Esophagus muscularis mucosa (tissue), 3 donors: ENCODE results near the gene SHC1.

Source experiments
- EP300 ChIP-seq: sonication (generic); formaldehyde crosslinking; IDR thresholded peaks from one replicate; pipeline ENCODE4 v1.6.1; 2017; ENCODE audit warnings: antibody characterized with exemption
- TF ChIP-seq, protein P1 (sequence below), 3 experiments: fragments of 200-600 bp in 2 of 3; fragments of 450-650 bp in 1 of 3; sonication (generic) in 2 of 3; IDR thresholded peaks; one replicate each; pipeline ENCODE4 v1.5.1; 2017 to 2019; ENCODE audit warnings: antibody characterized with exemption in 3 of 3, mild to moderate bottlenecking in 2 of 3, moderate library complexity in 1 of 3

DNA sequence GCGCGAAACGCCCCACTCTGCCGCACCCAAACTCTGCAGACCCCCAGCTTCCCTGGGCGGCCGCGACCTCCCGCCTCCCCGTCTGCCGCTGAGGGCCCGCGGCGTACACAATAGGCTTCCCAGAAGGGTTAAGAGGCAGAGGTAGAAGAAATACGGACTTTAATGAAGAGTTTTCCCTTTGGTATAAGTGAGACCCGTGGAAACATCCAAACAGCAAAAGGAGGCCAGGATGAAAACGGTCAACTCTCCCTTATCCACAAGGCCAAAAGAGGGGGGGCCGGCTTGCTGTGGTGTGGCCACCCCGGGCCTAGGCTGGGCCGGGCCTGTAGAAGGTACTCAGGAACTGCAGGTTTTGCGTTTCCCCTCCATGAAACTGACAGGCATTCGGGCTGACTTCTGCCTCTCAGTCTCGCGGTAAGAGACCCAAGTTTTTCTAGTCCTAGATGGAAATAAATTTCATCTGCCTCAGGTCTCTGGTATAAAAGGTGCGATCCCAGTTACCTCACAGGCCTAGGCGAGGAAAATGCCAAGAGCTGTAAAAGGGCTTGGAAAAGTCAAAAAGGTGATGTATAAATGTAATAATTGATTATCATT lies 8.3 kb downstream of the SHC1 start:
- TF ChIP-seq EP300 = no peak
- TF ChIP-seq, protein P1, sequence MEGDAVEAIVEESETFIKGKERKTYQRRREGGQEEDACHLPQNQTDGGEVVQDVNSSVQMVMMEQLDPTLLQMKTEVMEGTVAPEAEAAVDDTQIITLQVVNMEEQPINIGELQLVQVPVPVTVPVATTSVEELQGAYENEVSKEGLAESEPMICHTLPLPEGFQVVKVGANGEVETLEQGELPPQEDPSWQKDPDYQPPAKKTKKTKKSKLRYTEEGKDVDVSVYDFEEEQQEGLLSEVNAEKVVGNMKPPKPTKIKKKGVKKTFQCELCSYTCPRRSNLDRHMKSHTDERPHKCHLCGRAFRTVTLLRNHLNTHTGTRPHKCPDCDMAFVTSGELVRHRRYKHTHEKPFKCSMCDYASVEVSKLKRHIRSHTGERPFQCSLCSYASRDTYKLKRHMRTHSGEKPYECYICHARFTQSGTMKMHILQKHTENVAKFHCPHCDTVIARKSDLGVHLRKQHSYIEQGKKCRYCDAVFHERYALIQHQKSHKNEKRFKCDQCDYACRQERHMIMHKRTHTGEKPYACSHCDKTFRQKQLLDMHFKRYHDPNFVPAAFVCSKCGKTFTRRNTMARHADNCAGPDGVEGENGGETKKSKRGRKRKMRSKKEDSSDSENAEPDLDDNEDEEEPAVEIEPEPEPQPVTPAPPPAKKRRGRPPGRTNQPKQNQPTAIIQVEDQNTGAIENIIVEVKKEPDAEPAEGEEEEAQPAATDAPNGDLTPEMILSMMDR (IDR thresholded peaks at IDR 0.05) = no peak
